ENCODE results near the gene UCP3.

DNA sequence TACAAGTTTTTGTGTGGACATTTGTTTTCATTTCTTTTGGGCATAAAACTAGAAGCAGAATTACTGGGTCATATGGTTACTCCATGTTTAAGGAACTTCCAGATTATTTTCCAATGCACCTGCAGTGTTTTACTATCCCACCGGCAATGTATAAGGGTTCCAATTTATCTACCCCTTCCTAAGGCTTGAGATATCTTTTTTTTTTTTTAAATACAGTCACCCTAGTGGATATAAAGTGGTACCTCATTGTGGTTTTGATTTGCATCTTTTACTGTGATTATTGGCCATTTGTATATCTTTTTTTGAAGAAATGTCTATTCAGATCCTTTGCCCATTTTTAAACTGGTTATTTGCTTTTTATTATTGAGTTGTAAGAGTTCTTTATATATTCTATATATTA lies 34.6 kb upstream of the UCP3 start:
- TF ChIP-seq TEAD4 (IDR thresholded peaks at IDR 0.05; ENCODE audit: low read depth, low read length) (no peak), POLR2A (IDR thresholded peaks at IDR 0.05; ENCODE audit: control extremely low read depth in 1 of 2, low read depth in 2 of 2, low read length in 2 of 2) (no peak), RAD21 (IDR thresholded peaks at IDR 0.05 in 1 of 2, conservative IDR thresholded peaks at IDR 0.05 in 1 of 2; ENCODE audit: low read depth in 2 of 2, low read length in 2 of 2) (no peak)
- TF ChIP-seq, protein P1, sequence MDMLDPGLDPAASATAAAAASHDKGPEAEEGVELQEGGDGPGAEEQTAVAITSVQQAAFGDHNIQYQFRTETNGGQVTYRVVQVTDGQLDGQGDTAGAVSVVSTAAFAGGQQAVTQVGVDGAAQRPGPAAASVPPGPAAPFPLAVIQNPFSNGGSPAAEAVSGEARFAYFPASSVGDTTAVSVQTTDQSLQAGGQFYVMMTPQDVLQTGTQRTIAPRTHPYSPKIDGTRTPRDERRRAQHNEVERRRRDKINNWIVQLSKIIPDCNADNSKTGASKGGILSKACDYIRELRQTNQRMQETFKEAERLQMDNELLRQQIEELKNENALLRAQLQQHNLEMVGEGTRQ (IDR thresholded peaks at IDR 0.05; ENCODE audit: low read length) = no peak
- TF ChIP-seq, protein P2, sequence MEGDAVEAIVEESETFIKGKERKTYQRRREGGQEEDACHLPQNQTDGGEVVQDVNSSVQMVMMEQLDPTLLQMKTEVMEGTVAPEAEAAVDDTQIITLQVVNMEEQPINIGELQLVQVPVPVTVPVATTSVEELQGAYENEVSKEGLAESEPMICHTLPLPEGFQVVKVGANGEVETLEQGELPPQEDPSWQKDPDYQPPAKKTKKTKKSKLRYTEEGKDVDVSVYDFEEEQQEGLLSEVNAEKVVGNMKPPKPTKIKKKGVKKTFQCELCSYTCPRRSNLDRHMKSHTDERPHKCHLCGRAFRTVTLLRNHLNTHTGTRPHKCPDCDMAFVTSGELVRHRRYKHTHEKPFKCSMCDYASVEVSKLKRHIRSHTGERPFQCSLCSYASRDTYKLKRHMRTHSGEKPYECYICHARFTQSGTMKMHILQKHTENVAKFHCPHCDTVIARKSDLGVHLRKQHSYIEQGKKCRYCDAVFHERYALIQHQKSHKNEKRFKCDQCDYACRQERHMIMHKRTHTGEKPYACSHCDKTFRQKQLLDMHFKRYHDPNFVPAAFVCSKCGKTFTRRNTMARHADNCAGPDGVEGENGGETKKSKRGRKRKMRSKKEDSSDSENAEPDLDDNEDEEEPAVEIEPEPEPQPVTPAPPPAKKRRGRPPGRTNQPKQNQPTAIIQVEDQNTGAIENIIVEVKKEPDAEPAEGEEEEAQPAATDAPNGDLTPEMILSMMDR (IDR thresholded peaks at IDR 0.05; ENCODE audit: control extremely low read depth in 1 of 3, insufficient read depth in 1 of 3, low read depth in 1 of 3, low read length in 3 of 3) = no peak

All from H1 (cell line).